ENCODE data around the gene DHX36. TPM values are rescaled to one million over a fixed set of nuclear protein-coding genes. Genes with fewer than 3 reads are reported as not detected.

Gene DHX36
- total RNA-seq, 2 donors from 2014 or later = 90.0 to 97.3 TPM

- 93% methylated on average over 2 of the region's 2 CpGs; no CpG with 5 or more reads in 1 of the 2 experiments for WGBS, 2 experiments (ENCODE audit: insufficient coverage in 1 of 2, insufficient read length in 1 of 2)
- Mint-ChIP-seq H3K27ac (no peak overlapping the region), H3K4me1 (no peaks in the 10 kb centered on the region), H3K27me3 (ENCODE audit: insufficient read depth) (no peaks in the 10 kb centered on the region), H3K9me3 (no peaks in the 10 kb centered on the region), H3K4me3 (no peak overlapping the region), H3K36me3 (ENCODE audit: low read depth) (peaks cover 74% of the 10 kb centered on the region)
- no peak overlapping the region for H3K4me3 ChIP-seq (ENCODE audit: low read length)
- no peak for DNase-seq
- H3K27me3 ChIP-seq (ENCODE audit: control insufficient read depth, insufficient read depth, low read length, poor library complexity, severe bottlenecking) = no peaks in the 10 kb centered on the region
- H3K27ac ChIP-seq (ENCODE audit: low read depth, low read length) = no peak overlapping the region
- no peak overlapping the region for H3K9ac ChIP-seq (ENCODE audit: extremely low read depth, low read length, poor library complexity, severe bottlenecking)
- peaks cover under 1% of the 10 kb centered on the region for H3K9me3 ChIP-seq (ENCODE audit: control insufficient read depth, low read length)
- peaks cover 97% of the 10 kb centered on the region for H3K36me3 ChIP-seq (ENCODE audit: control insufficient read depth, insufficient read depth, low read length)
- TF ChIP-seq CTCF (conservative IDR thresholded peaks at IDR 0.05) = no peak
- H3K4me1 ChIP-seq (ENCODE audit: control insufficient read depth, insufficient read depth, low read length) = no peaks in the 10 kb centered on the region
Measured at GRCh38 chr3:154275965-154276364, 48.3 kb downstream of the DHX36 start.

GRCh38 chr3:154275292-154275691, 49.0 kb downstream of the DHX36 start:
- Histone ChIP-seq H3K27me3 (ENCODE audit: control insufficient read depth, insufficient read depth, low read length, poor library complexity, severe bottlenecking) (no peaks in the 10 kb centered on the region), H3K36me3 (ENCODE audit: control insufficient read depth, insufficient read depth, low read length) (peaks cover 97% of the 10 kb centered on the region), H3K4me1 (ENCODE audit: control insufficient read depth, insufficient read depth, low read length) (no peaks in the 10 kb centered on the region), H3K9ac (ENCODE audit: extremely low read depth, low read length, poor library complexity, severe bottlenecking) (no peak overlapping the region), H3K27ac (ENCODE audit: low read depth, low read length) (no peak overlapping the region), H3K4me3 (ENCODE audit: low read length) (no peak overlapping the region), H3K9me3 (ENCODE audit: control insufficient read depth, low read length) (peaks cover 7% of the 10 kb centered on the region)
- WGBS, 2 experiments (ENCODE audit: insufficient coverage in 1 of 2, insufficient read length in 1 of 2) = 98% methylated on average over 2 of the region's 2 CpGs; no CpG with 5 or more reads in 1 of the 2 experiments
- Mint-ChIP-seq H3K4me1 (no peaks in the 10 kb centered on the region), H3K9me3 (no peaks in the 10 kb centered on the region), H3K27ac (no peak overlapping the region), H3K4me3 (no peak overlapping the region), H3K36me3 (ENCODE audit: low read depth) (peaks cover 74% of the 10 kb centered on the region), H3K27me3 (ENCODE audit: insufficient read depth) (no peaks in the 10 kb centered on the region)
- TF ChIP-seq CTCF (conservative IDR thresholded peaks at IDR 0.05) = no peak
- no peak for DNase-seq

GRCh38 chr3:154274348-154274747, 49.9 kb downstream of the DHX36 start:
- no peak overlapping the region for H3K4me3 ChIP-seq (ENCODE audit: low read length)
- H3K27me3 ChIP-seq (ENCODE audit: control insufficient read depth, insufficient read depth, low read length, poor library complexity, severe bottlenecking) = no peaks in the 10 kb centered on the region
- H3K36me3 Mint-ChIP-seq (ENCODE audit: low read depth) = peaks cover 74% of the 10 kb centered on the region
- H3K27ac ChIP-seq (ENCODE audit: low read depth, low read length) = no peak overlapping the region
- peaks cover 6% of the 10 kb centered on the region for H3K9me3 Mint-ChIP-seq
- 99 to 100% methylated on average over 2 of the region's 2 CpGs for WGBS, 2 experiments (ENCODE audit: insufficient coverage in 1 of 2, insufficient read length in 1 of 2)
- TF ChIP-seq CTCF (conservative IDR thresholded peaks at IDR 0.05) = no peak
- no peak for DNase-seq
- peaks cover 97% of the 10 kb centered on the region for H3K36me3 ChIP-seq (ENCODE audit: control insufficient read depth, insufficient read depth, low read length)
- H3K4me1 Mint-ChIP-seq = no peaks in the 10 kb centered on the region
- H3K27ac Mint-ChIP-seq = no peak overlapping the region
- no peaks in the 10 kb centered on the region for H3K4me1 ChIP-seq (ENCODE audit: control insufficient read depth, insufficient read depth, low read length)
- peaks cover 17% of the 10 kb centered on the region for H3K9me3 ChIP-seq (ENCODE audit: control insufficient read depth, low read length)
- H3K4me3 Mint-ChIP-seq = no peak overlapping the region
- no peaks in the 10 kb centered on the region for H3K27me3 Mint-ChIP-seq (ENCODE audit: insufficient read depth)
- H3K9ac ChIP-seq (ENCODE audit: extremely low read depth, low read length, poor library complexity, severe bottlenecking) = no peak overlapping the region

Data from endodermal cell (in vitro differentiated cells).